ENCODE measurements around the gene UGT1A6.

DNA sequence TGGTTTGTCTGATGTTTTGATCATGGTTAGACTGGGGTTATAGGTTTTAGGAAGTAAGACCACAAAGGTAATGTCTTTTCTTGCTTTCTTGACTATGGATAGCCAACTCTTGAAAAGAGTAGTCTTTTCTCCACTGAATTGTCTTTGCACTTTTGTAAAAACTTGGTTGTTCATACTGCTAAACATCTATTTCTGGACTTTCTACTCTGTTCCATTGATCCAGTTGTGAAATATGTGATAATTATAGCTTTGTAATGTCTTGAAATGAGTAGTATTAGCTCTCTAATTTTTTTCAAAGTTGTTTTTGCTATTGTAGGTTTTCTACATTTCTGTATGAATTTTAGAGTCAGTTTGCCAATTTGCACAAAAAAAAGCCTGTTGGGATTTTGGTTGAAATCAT, 34.1 kb upstream of the UGT1A6 start:
- TF ChIP-seq, protein P1, sequence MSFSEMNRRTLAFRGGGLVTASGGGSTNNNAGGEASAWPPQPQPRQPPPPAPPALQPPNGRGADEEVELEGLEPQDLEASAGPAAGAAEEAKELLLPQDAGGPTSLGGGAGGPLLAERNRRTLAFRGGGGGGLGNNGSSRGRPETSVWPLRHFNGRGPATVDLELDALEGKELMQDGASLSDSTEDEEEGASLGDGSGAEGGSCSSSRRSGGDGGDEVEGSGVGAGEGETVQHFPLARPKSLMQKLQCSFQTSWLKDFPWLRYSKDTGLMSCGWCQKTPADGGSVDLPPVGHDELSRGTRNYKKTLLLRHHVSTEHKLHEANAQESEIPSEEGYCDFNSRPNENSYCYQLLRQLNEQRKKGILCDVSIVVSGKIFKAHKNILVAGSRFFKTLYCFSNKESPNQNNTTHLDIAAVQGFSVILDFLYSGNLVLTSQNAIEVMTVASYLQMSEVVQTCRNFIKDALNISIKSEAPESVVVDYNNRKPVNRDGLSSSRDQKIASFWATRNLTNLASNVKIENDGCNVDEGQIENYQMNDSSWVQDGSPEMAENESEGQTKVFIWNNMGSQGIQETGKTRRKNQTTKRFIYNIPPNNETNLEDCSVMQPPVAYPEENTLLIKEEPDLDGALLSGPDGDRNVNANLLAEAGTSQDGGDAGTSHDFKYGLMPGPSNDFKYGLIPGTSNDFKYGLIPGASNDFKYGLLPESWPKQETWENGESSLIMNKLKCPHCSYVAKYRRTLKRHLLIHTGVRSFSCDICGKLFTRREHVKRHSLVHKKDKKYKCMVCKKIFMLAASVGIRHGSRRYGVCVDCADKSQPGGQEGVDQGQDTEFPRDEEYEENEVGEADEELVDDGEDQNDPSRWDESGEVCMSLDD (CRISPR knock-in tag; IDR thresholded peaks at IDR 0.05; ENCODE audit: borderline replicate concordance) = no peak
- TF ChIP-seq, protein P2, sequence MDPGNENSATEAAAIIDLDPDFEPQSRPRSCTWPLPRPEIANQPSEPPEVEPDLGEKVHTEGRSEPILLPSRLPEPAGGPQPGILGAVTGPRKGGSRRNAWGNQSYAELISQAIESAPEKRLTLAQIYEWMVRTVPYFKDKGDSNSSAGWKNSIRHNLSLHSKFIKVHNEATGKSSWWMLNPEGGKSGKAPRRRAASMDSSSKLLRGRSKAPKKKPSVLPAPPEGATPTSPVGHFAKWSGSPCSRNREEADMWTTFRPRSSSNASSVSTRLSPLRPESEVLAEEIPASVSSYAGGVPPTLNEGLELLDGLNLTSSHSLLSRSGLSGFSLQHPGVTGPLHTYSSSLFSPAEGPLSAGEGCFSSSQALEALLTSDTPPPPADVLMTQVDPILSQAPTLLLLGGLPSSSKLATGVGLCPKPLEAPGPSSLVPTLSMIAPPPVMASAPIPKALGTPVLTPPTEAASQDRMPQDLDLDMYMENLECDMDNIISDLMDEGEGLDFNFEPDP (CRISPR knock-in tag; conservative IDR thresholded peaks at IDR 0.05) = no peak
- no peak for TF ChIP-seq AGO1 (IDR thresholded peaks at IDR 0.05; ENCODE audit: low read depth, low read length, poor library complexity, severe bottlenecking)

Measured in HepG2 (cell line).